ENCODE measurements around the gene SNAI1. TPM values are rescaled to one million over a fixed set of nuclear protein-coding genes. Genes with fewer than 3 reads are reported as not detected.

SNAI1 gene
- total RNA-seq, 1 experiment from 2014 or later, result 3.6 TPM

DNA sequence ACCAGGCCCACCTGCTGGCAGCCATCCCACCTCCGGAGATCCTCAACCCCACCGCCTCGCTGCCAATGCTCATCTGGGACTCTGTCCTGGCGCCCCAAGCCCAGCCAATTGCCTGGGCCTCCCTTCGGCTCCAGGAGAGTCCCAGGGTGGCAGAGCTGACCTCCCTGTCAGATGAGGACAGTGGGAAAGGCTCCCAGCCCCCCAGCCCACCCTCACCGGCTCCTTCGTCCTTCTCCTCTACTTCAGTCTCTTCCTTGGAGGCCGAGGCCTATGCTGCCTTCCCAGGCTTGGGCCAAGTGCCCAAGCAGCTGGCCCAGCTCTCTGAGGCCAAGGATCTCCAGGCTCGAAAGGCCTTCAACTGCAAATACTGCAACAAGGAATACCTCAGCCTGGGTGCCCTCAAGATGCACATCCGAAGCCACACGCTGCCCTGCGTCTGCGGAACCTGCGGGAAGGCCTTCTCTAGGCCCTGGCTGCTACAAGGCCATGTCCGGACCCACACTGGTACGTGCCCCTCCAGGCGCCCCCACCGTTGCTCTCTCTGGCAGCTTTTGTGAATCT is 1.1 kb downstream of the SNAI1 start:
- intact Hi-C loops (cut with micrococcal nuclease; ENCODE audit: unreplicated experiment), result loop anchor here (2.0 to 5.0 kb wide), 4 partner anchors 53 to 195 kb away; no protein-coding TSS in a partner anchor
- peaks cover 20% of the 10 kb centered on the region; the same call in 1 of the 2 replicates for H3F3A ChIP-seq (ENCODE audit: insufficient read depth, low read depth)
- ChIA-PET CTCF (interaction anchor here (0.7 kb wide), 1 partner anchor 54 kb away, joined by 4 read pairs; no protein-coding TSS in a partner anchor), POLR2A (ENCODE audit: unreplicated experiment) (no interaction called here)
- TF ChIP-seq, protein P1, sequence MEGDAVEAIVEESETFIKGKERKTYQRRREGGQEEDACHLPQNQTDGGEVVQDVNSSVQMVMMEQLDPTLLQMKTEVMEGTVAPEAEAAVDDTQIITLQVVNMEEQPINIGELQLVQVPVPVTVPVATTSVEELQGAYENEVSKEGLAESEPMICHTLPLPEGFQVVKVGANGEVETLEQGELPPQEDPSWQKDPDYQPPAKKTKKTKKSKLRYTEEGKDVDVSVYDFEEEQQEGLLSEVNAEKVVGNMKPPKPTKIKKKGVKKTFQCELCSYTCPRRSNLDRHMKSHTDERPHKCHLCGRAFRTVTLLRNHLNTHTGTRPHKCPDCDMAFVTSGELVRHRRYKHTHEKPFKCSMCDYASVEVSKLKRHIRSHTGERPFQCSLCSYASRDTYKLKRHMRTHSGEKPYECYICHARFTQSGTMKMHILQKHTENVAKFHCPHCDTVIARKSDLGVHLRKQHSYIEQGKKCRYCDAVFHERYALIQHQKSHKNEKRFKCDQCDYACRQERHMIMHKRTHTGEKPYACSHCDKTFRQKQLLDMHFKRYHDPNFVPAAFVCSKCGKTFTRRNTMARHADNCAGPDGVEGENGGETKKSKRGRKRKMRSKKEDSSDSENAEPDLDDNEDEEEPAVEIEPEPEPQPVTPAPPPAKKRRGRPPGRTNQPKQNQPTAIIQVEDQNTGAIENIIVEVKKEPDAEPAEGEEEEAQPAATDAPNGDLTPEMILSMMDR (conservative IDR thresholded peaks at IDR 0.05), result no peak
- TF ChIP-seq EZH2 (IDR thresholded peaks at IDR 0.05; ENCODE audit: low read depth), result no peak
- H3K4me2 ChIP-seq, result peak overlapping the region; percentile 100; the same call in 1 of the 2 replicates
- no peaks in the 10 kb centered on the region for H3K27me3 ChIP-seq (ENCODE audit: insufficient read depth, low read depth)
- no peak overlapping the region for H2AFZ ChIP-seq
- no TSS peak for BruUV-seq (replicated peaks)
- no peaks in the 10 kb centered on the region for H4K20me1 ChIP-seq (ENCODE audit: insufficient read depth)
- no peaks in the 10 kb centered on the region for H3K79me2 ChIP-seq (ENCODE audit: low read depth)
- H3K36me3 ChIP-seq (ENCODE audit: low read depth), result no peaks in the 10 kb centered on the region
- no peak overlapping the region for H3K4me3 ChIP-seq
- no peak overlapping the region for H3K27ac ChIP-seq
- peak in 1 of 2 experiments; percentile 33 for DNase-seq
- H3K9me2 ChIP-seq (ENCODE audit: insufficient read depth), result no peaks in the 10 kb centered on the region
- H3K9me3 ChIP-seq (ENCODE audit: insufficient read depth, low read depth), result no peaks in the 10 kb centered on the region
- H3K4me1 ChIP-seq (replicated peaks; ENCODE audit: insufficient read depth), result peaks cover 10% of the 10 kb centered on the region

DNA sequence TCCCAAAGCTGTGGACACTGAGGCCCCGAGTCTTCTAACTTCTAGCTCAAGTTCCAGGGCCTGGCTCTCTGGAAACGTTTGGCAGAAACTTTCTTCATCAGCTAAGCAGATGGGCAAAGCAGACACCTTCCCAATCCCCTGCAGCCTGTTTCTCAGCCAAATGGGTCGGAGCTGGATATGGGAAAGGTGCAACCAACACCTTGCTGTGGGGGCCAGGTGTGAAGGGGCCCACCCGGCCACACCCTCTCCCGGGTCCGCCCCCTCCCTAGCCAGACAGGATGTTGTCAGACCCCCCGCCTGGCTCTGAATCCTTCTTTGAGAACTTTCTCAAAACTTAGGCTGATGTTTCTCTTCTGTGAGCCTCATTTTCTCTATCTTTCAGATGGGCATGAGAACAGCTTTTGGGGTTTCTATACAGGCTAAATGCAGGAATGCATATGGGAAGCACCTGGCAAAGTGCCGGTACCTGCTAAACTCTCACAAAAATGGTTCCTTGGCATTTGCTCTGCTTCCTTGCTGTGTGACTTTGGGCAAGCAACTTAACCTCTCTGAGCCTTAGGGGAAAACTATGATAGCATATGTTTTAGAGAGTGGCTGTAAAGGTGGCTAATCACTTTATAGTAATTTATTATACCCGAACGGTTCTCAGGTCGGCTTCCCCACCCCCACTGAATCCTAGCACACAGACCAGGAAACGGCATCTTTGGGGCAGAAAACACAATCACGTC is 1.8 kb downstream of the SNAI1 start:
- H3K27ac ChIP-seq, result no peak overlapping the region
- intact Hi-C loops (cut with micrococcal nuclease; ENCODE audit: unreplicated experiment), result loop anchor here (5.0 kb wide), 3 partner anchors 53 to 183 kb away; no protein-coding TSS in a partner anchor

DNA sequence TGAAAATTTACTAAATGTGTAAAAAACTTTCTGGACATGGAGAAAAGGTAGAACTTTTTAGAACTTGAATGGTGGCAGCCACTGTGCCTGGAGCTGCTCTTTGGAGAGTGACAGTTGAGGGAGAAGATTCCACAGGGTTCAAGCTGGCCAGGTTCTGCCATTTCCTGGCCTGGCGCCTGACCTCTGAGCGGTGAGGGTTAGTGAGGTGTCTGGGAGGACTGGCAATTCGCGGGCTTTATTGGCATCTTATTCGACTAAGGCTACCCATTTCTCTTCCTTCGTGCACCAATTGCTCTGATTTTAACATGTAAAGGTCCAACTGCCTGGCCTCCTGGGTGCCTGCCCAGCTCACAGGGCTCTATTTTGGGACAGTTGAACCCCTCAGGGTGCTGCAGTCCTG is 2.4 kb downstream of the SNAI1 start:
- no peaks in the 10 kb centered on the region for H4K20me1 ChIP-seq (ENCODE audit: insufficient read depth)
- no peaks in the 10 kb centered on the region for H3K36me3 ChIP-seq (ENCODE audit: low read depth)
- peaks cover 10% of the 10 kb centered on the region for H3K4me1 ChIP-seq (replicated peaks; ENCODE audit: insufficient read depth)
- no TSS peak for BruUV-seq (replicated peaks)
- H3K9me3 ChIP-seq (ENCODE audit: insufficient read depth, low read depth), result no peaks in the 10 kb centered on the region
- DNase-seq, result peak in 1 of 2 experiments; percentile 32
- peaks cover 18% of the 10 kb centered on the region; the same call in 1 of the 2 replicates for H3F3A ChIP-seq (ENCODE audit: insufficient read depth, low read depth)
- CTCF ChIA-PET, result no interaction called here
- no peak overlapping the region for H3K4me2 ChIP-seq
- no peak overlapping the region for H2AFZ ChIP-seq
- no peaks in the 10 kb centered on the region for H3K27me3 ChIP-seq (ENCODE audit: insufficient read depth, low read depth)
- no peaks in the 10 kb centered on the region for H3K79me2 ChIP-seq (ENCODE audit: low read depth)
- no peak overlapping the region for H3K4me3 ChIP-seq
- H3K9me2 ChIP-seq (ENCODE audit: insufficient read depth), result no peaks in the 10 kb centered on the region
- intact Hi-C loops (cut with micrococcal nuclease; ENCODE audit: unreplicated experiment), result no loop called here
- POLR2A ChIA-PET (ENCODE audit: unreplicated experiment), result no interaction called here
- H3K27ac ChIP-seq, result no peak overlapping the region
- no peak for TF ChIP-seq EZH2 (IDR thresholded peaks at IDR 0.05; ENCODE audit: low read depth)
- TF ChIP-seq, protein P1 (conservative IDR thresholded peaks at IDR 0.05), result no peak

More for the DNA sequence above, 1.8 kb downstream of the SNAI1 start:
- Histone ChIP-seq H3K79me2 (ENCODE audit: low read depth) (no peaks in the 10 kb centered on the region), H3K27me3 (ENCODE audit: insufficient read depth, low read depth) (no peaks in the 10 kb centered on the region), H3K4me3 (no peak overlapping the region), H3F3A (ENCODE audit: insufficient read depth, low read depth) (peaks cover 22% of the 10 kb centered on the region; the same call in 1 of the 2 replicates), H3K9me2 (ENCODE audit: insufficient read depth) (no peaks in the 10 kb centered on the region), H3K4me2 (no peak overlapping the region), H2AFZ (no peak overlapping the region), H3K36me3 (ENCODE audit: low read depth) (no peaks in the 10 kb centered on the region), H3K9me3 (ENCODE audit: insufficient read depth, low read depth) (no peaks in the 10 kb centered on the region), H4K20me1 (ENCODE audit: insufficient read depth) (no peaks in the 10 kb centered on the region), H3K4me1 (replicated peaks; ENCODE audit: insufficient read depth) (peaks cover 10% of the 10 kb centered on the region)
- ChIA-PET POLR2A (ENCODE audit: unreplicated experiment) (no interaction called here), CTCF (interaction anchor here (0.7 kb wide), 1 partner anchor 53 kb away, joined by 4 read pairs; no protein-coding TSS in a partner anchor)
- TF ChIP-seq, protein P1 (conservative IDR thresholded peaks at IDR 0.05), result no peak
- no peak for TF ChIP-seq EZH2 (IDR thresholded peaks at IDR 0.05; ENCODE audit: low read depth)
- BruUV-seq (replicated peaks), result TSS peak; percentile 48
- DNase-seq, result peak in 1 of 2 experiments; percentile 32
